Pancreas (tissue), 10 donors: Measurements from ENCODE around the gene SEMA7A. TPM values are rescaled to one million over a fixed set of nuclear protein-coding genes. Genes with fewer than 3 reads are reported as not detected.
A peak's percentile ranks its signal among the peaks of the same experiment; 100 is the strongest.

Source experiments
- ATAC-seq, 4 donors: fragments of 200-7000 bp; cut with Tn5 transposase; one replicate each; pipeline versions ENCODE4 v1.8.0 to v1.9.1; 2020; ENCODE audit warnings: mild to moderate bottlenecking in 4 of 4, moderate library complexity in 4 of 4
- DNase-seq, 6 donors: peaks; one replicate each; pipeline ENCODE4 v3.0.0-alpha.2; 2020
- FAIRE-seq: peaks from 2 replicates; lab custom pipeline; 2012; peaks lifted over from hg19 to GRCh38; lab: Jason Lieb, UNC
- H3K27ac ChIP-seq, 4 donors: fragments of 200-600 bp; sonication (generic); 1 replicate in 3 of 4; 2 replicates in 1 of 4; pipeline versions ENCODE4 v1.5.0 to v1.8.0; 2020
- H3K27me3 ChIP-seq, 4 donors: fragments of 200-600 bp; one replicate each; pipeline ENCODE4 v1.8.0; 2021
- H3K36me3 ChIP-seq, 3 donors: fragments of 200-600 bp; sonication (generic) in 1 of 3; one replicate each; pipeline versions ENCODE4 v1.5.0 to v1.8.0; 2020 to 2021
- H3K4me1 ChIP-seq, 3 donors: fragments of 200-600 bp; one replicate each; pipeline ENCODE4 v1.8.0; 2021
- H3K4me3 ChIP-seq, 4 donors: fragments of 200-600 bp; sonication (generic) in 2 of 4; one replicate each; pipeline versions ENCODE4 v1.5.0 to v1.8.0; 2020 to 2021
- H3K9me3 ChIP-seq, 4 donors: fragments of 200-600 bp; one replicate each; pipeline ENCODE4 v1.8.0; 2021
- whole genome bisulfite sequencing, 2 donors: extraction: QIAGEN DNeasy Blood & Tissue Kit; methylation state at CpG; one replicate each; pipeline ENCODE4 v1.1.7; 2013; 5-methylcytosine and 5-hydroxymethylcytosine counted together
- intact Hi-C, 3 donors: fragments of 100-400 bp; cut with DNase I; formaldehyde crosslinking; loops; one replicate each; pipeline versions ENCODE4 v1.11.1 to v1.14.2; 2022
- polyA plus RNA-seq, 2 donors: library from polyadenylated mRNA; stranded (reverse); fragments of 200-250 nt; gene quantifications; one replicate each; pipeline ENCODE4 v1.2.3, GENCODE V29; 2013
- total RNA-seq, 6 donors: library from RNA; stranded (reverse); fragmentation: NEBNext Ultra II Directional in 4 of 6; extraction: Animal tissue kit (Norgen Biotek cat#: 25700) in 4 of 6; gene quantifications; one replicate each; pipeline versions ENCODE4 v1.2.1 to v1.2.4, GENCODE V29; 2021 to 2023
- TF ChIP-seq, protein P1 (sequence below), 4 donors: fragments of 200-600 bp; sonication (generic) in 3 of 4; IDR thresholded peaks; one replicate each; pipeline versions ENCODE4 v1.5.0 to v1.8.0; 2021; ENCODE audit warnings: antibody characterized with exemption in 4 of 4
- donor health status: healthy with polysubstance abuse.
- donor health status: DM: no; HTN: no; CAD: no; lungs with moderate emphysema.
- donor health status: DM: no; HTN: no; CAD: no.
- donor health status: control.
- donor health status: control.
- donor health status: Bipolar disorder and iron deficiency.
- donor health status: DM: yes; HTN: yes; CAD: no.
- donor health status: DM: no; HTN: no; CAD: no.
- donor health status: DM: no; HTN: no; CAD: no.
- donor health status: DM: yes; HTN: yes; CAD: no.

The SEMA7A gene
- total and polyA plus RNA-seq, 8 donors, result 0.37 to 5.6 (median 0.76) TPM

DNA sequence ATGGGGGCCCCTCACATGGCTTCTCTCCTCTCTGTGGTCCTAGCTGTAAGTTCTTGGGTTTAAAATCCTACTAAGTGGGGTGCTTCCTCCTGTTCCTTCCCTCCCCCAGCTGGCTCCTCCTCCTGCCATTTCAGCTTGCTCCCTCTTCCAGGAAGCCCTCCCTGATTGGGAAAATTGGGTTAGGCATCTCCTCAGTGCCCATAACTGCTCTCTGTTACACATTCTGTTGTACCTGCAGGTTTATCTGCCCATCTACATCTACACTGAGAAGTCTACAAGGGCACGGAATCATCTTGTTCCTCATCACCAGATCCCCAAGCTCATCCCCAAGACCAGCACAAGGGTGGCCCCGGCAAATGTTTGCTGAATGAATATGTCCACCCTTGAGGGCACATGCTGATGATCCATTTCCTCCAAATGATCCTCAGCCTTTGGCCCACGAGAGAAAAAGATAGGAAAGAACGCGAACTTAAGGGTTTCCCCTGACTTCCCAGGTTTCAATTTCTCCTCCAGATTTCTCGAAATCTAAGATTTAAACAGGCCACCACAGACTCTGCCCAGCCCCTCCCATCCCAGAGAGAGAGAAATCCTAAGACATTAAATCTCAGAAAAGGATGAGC lies 3.9 kb downstream of the SEMA7A start:
- ATAC-seq, result no peak
- no peaks in the 10 kb centered on the region for H3K9me3 ChIP-seq
- no peak overlapping the region for H3K27ac ChIP-seq
- H3K27me3 ChIP-seq, result no peaks in the 10 kb centered on the region
- WGBS, 2 donors, result 88 to 94% methylated on average over 6 of the region's 6 CpGs
- FAIRE-seq, result no peak
- TF ChIP-seq, protein P1, sequence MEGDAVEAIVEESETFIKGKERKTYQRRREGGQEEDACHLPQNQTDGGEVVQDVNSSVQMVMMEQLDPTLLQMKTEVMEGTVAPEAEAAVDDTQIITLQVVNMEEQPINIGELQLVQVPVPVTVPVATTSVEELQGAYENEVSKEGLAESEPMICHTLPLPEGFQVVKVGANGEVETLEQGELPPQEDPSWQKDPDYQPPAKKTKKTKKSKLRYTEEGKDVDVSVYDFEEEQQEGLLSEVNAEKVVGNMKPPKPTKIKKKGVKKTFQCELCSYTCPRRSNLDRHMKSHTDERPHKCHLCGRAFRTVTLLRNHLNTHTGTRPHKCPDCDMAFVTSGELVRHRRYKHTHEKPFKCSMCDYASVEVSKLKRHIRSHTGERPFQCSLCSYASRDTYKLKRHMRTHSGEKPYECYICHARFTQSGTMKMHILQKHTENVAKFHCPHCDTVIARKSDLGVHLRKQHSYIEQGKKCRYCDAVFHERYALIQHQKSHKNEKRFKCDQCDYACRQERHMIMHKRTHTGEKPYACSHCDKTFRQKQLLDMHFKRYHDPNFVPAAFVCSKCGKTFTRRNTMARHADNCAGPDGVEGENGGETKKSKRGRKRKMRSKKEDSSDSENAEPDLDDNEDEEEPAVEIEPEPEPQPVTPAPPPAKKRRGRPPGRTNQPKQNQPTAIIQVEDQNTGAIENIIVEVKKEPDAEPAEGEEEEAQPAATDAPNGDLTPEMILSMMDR (IDR thresholded peaks at IDR 0.05), result no peak
- peaks cover 5 to 13% (median 10%) of the 10 kb centered on the region in 3 donors for H3K4me1 ChIP-seq
- H3K36me3 ChIP-seq, result no peaks in the 10 kb centered on the region
- intact Hi-C loops, result no loop called here
- DNase-seq, result peak in 1 of 6 donors; percentile 9
- no peak overlapping the region for H3K4me3 ChIP-seq

DNA sequence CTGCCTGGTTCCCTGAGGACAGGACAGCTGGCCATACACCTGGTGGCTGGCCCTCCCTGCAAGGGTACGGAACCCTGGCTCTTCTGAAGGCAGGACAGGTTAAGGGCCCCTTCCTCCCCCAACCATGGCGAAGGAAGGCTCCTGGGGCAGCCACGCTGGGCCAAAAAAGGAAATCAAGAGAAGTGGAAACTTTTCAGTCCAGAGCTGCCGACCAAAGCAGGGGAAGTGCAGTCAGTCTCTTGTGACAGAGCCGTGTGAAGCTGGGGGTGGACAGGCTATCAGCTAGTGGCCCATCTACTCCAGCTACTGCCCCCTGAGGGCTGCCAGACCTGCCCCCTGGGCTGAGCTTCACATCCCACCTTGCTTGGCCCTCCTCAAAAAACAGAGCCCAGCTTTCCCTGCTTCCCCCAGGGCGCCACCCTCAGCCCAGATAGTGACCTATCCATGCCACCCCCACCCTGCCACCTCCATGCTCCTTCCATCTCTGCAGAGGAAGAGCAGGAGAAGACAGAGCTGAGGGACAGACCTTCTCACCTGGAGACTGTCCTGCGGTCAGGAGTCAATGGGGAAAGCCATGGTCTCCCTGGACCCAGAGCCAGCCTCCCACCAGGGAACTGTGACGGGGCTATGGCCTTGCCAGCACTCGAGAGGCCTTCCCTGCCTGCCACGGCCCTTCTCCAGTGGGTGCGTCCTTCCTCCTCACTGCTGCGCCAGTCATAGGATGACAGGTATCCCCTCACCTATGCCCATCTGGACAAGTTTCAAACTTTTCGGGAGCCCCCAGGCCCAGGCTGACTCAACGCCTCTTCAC lies 4.6 kb downstream of the SEMA7A start:
- Histone ChIP-seq H3K4me1 (peaks cover 5 to 10% (median 10%) of the 10 kb centered on the region in 3 donors), H3K27me3 (no peaks in the 10 kb centered on the region), H3K4me3 (no peak overlapping the region), H3K36me3 (no peaks in the 10 kb centered on the region), H3K27ac (peak overlapping the region in 1 of 4 donors; percentile 42), H3K9me3 (no peaks in the 10 kb centered on the region)
- FAIRE-seq, result no peak
- 89 to 96% methylated on average over 12 to 14 of the region's 14 CpGs for WGBS, 2 donors
- TF ChIP-seq, protein P1 (IDR thresholded peaks at IDR 0.05), result no peak
- DNase-seq, result peak in 1 of 6 donors; percentile 24
- intact Hi-C loops, result no loop called here
- ATAC-seq, result peak in 1 of 4 donors; percentile 10

DNA sequence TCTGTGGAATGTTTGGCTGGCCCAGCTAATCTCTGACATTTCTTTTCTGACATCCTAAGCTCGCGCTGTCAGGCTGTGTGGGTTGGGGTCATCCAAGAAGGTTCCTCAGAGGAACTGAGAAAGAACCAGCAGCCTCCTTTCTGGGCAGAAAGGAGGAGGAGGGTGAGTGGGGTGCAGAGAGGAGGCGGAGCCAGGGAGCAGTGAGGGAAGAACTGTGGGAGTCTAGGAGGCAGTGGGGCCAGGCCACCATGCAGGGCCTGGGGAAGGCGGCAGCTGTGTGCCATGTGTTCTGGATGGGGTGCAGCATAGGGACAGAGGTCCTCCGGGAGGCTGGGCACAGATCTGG lies 5.3 kb downstream of the SEMA7A start:
- peak in 1 of 4 donors; percentile 65 for ATAC-seq
- WGBS, 2 donors, result 73 to 86% methylated on average over 5 of the region's 5 CpGs

DNA sequence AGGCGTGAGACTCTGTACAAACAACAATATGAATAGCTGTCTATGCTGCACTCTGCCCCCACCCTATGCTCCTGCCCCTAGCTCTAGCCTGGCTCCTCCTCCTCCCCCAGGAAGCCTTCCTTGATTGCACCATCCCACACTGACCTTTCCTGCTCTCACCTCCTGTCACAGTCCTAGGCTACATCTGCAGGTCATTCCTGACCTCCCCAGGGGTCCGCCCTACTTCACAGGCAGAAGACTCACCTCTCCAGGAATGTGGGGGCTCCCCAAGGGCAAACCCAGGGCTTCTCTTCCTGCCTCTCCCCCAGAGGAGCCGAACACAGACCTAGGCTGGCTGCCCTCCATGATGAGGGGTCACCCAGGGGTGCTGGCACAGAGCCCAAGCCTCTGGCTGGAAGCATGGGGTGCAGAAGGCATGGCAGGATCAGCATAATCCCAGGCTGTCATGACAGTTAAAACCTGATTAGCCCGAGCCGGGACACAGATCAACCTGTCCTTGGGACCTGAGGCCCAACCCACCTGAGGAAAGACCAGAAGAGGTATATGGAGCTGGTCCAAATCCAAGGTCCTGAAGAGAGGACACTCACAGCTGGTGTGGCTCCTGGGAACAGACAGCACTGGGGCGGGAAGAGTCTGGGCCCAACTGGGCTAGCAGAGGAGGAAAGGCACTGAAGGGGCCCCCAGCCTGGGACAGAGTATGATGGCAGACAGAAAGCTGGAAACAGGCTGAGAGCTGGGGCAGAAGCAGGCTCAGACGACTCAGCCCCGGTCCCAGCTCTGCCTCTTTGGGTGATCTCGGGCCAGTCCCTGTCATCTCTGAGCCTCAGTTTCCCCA lies 5.9 kb downstream of the SEMA7A start:
- intact Hi-C loops, result no loop called here
- WGBS, 2 donors, result 72% methylated on average over 9 of the region's 9 CpGs
- DNase-seq, result peak in 1 of 6 donors; percentile 56

More for the DNA sequence above, 5.3 kb downstream of the SEMA7A start:
- Histone ChIP-seq H3K4me3 (no peak overlapping the region), H3K36me3 (no peaks in the 10 kb centered on the region), H3K4me1 (peaks cover 5 to 10% (median 9%) of the 10 kb centered on the region in 3 donors), H3K9me3 (no peaks in the 10 kb centered on the region), H3K27me3 (no peaks in the 10 kb centered on the region), H3K27ac (peak overlapping the region in 1 of 4 donors; percentile 42)
- DNase-seq (no peak), FAIRE-seq (no peak)
- TF ChIP-seq, protein P1 (IDR thresholded peaks at IDR 0.05), result no peak
- intact Hi-C loops, result no loop called here

More for the DNA sequence above, 5.9 kb downstream of the SEMA7A start:
- FAIRE-seq (no peak), ATAC-seq (no peak)
- Histone ChIP-seq H3K4me1 (peaks cover 3 to 5% (median 4%) of the 10 kb centered on the region in 3 donors), H3K9me3 (no peaks in the 10 kb centered on the region), H3K27ac (no peak overlapping the region), H3K36me3 (no peaks in the 10 kb centered on the region), H3K4me3 (no peak overlapping the region), H3K27me3 (no peaks in the 10 kb centered on the region)
- TF ChIP-seq, protein P1 (IDR thresholded peaks at IDR 0.05), result no peak
